Osteoblast (primary cell): ENCODE measurements around the gene NCAPG2. TPM values are rescaled to one million over a fixed set of nuclear protein-coding genes. Genes with fewer than 3 reads are reported as not detected.

Source experiments
- DNase-seq: peaks from one replicate; pipeline ENCODE4 v3.0.0; 2011; ENCODE audit warnings: low spot score, mixed read lengths; ENCODE audit not compliant: insufficient read length; ENCODE audit errors: missing footprints
- H2AFZ ChIP-seq: 2 replicates; pipeline ENCODE4 v1.6.0; 2011; ENCODE audit warnings: mild to moderate bottlenecking, low read length
- H3K27ac ChIP-seq: 2 replicates; pipeline ENCODE4 v1.5.1; 2011; ENCODE audit warnings: mild to moderate bottlenecking, low read depth, low read length, moderate library complexity
- H3K27me3 ChIP-seq: 2 replicates; pipeline ENCODE4 v1.6.0; 2012; ENCODE audit warnings: mild to moderate bottlenecking, control low read depth, inconsistent platforms, low read length, moderate library complexity; ENCODE audit not compliant: insufficient read depth
- H3K36me3 ChIP-seq: 2 replicates; pipeline ENCODE4 v1.5.1; 2011; ENCODE audit warnings: mild to moderate bottlenecking, low read length, control low read depth, moderate library complexity; ENCODE audit not compliant: insufficient read depth
- H3K4me1 ChIP-seq: 2 replicates; pipeline ENCODE4 v1.5.1; 2011; ENCODE audit warnings: mild to moderate bottlenecking, low read length, control low read depth, moderate library complexity; ENCODE audit not compliant: insufficient read depth
- H3K4me2 ChIP-seq: 2 replicates; pipeline ENCODE4 v1.6.0; 2011; ENCODE audit warnings: mild to moderate bottlenecking, low read length; ENCODE audit not compliant: insufficient read depth
- H3K4me3 ChIP-seq: fragments of 200-600 bp; sonication (generic); 3 replicates; pipeline ENCODE4 v1.5.1; 2012; ENCODE audit warnings: mild to moderate bottlenecking, low read length, inconsistent platforms; ENCODE audit not compliant: insufficient read depth
- H3K79me2 ChIP-seq: 2 replicates; pipeline ENCODE4 v1.6.0; 2012; ENCODE audit warnings: mild to moderate bottlenecking, low read length, control low read depth, inconsistent platforms; ENCODE audit not compliant: insufficient read depth
- H3K9me3 ChIP-seq: 2 replicates; pipeline ENCODE4 v1.5.1; 2011; ENCODE audit warnings: low read depth, low read length, control low read depth
- H4K20me1 ChIP-seq: 2 replicates; pipeline ENCODE4 v1.6.0; 2012; ENCODE audit warnings: mild to moderate bottlenecking, low read length, control low read depth; ENCODE audit not compliant: insufficient read depth
- CTCF ChIP-seq: IDR thresholded peaks from 2 replicates; pipeline ENCODE4 v1.5.1; 2011; ENCODE audit warnings: mild to moderate bottlenecking, low read depth, low read length, moderate library complexity; ENCODE audit errors: extremely low read depth
- small RNA-seq: library from RNA; depleted of rRNA; stranded (forward); fragments of <200 nt; gene quantifications from one replicate; pipeline ENCODE3, GENCODE V24; 2012
- total RNA-seq: library from RNA; depleted of rRNA; stranded (reverse); fragments of >200 nt; gene quantifications from 2 replicates; pipeline ENCODE4 v1.2.3, GENCODE V29; 2012

NCAPG2 gene
- total RNA-seq, 1 donor: 8.0 TPM

DNA sequence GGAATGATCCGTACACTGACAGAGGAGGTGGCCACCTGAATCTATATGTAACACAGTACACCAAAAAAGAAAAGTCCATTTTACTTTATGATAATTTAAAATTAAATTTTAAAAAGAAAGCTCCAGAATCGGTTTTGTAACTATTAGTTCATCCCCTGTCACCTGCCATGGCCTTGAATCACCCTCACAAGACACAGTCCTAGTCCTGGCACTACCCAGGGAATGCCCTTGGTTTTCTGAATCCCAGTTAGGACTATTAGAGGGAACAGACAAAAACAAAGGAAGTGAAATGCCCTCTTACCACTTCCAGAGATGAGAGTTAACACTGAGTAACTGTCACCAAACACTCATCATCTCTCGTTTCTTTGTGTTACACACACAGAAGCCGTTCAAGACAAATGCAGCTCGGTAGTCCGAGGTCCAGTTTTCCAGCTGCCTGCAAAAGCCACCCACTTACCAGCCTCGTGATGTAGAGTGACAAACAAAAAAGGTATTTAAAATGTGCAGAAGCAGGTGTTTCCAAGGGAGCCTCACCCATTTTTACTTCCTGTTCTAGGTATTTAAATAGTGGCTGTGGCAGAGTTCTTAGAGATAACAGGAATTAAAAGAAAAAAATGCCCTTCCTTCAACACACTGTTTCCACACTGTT lies 123.0 kb downstream of the NCAPG2 start:
- Histone ChIP-seq H3K9me3 (peaks cover 1% of the 10 kb centered on the region), H2AFZ (no peak overlapping the region), H3K4me1 (no peaks in the 10 kb centered on the region), H4K20me1 (no peaks in the 10 kb centered on the region), H3K79me2 (no peaks in the 10 kb centered on the region), H3K27me3 (peaks cover 14% of the 10 kb centered on the region), H3K4me3 (no peak overlapping the region), H3K36me3 (no peaks in the 10 kb centered on the region), H3K4me2 (no peak overlapping the region), H3K27ac (no peak overlapping the region)
- no peak for DNase-seq
- no peak for TF ChIP-seq CTCF

Small RNAs within 50 kb of the gene (small RNA-seq; reads per million reads assigned to genes)
- not detected for gene MIR5707
- gene THAP5P1: not detected

Other genes starting within 250 kb of the NCAPG2 start
- 0.36 and 0.88 TPM in 2 replicates for gene PTPRN2, start 117.0 kb downstream of the NCAPG2 start, total RNA-seq
- gene ESYT2, start 124.7 kb upstream of the NCAPG2 start, total RNA-seq: 126 and 132 TPM in 2 replicates
- gene DYNC2I1, start 151.8 kb upstream of the NCAPG2 start, total RNA-seq: 5.9 and 8.0 TPM in 2 replicates